ENCODE measurements around the gene IL5. TPM values are rescaled to one million over a fixed set of nuclear protein-coding genes. Genes with fewer than 3 reads are reported as not detected.
A peak's percentile ranks its signal among the peaks of the same experiment; 100 is the strongest.

Gene IL5
- total and polyA plus RNA-seq, 4 donors, result not detected

DNA sequence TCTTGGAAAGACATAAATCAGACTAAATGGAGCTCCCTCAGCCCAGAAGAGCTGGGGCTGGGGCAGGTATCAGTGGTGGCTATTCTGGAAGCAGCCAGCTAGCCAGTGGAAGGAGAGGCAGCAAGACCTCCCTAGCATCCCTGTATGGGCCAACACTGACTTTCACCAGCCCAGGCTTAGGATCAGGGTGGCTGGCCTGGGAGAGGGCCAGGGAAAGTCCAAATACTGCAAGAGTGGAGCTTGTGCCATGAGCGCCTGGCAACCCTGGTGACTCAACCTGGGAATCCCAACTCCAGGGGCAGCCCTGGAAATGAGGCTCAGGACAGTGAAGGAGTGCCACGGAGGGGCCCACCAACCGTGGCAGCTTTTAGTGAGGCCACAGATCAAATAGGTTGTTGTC, 45.2 kb downstream of the IL5 start:
- no peak overlapping the region for H3K9ac ChIP-seq (ENCODE audit: low read depth in 1 of 2, low read length in 2 of 2)
- 37% methylated on average over 3 of the region's 3 CpGs for WGBS
- no peak for TF ChIP-seq GABPA (IDR thresholded peaks at IDR 0.05 in 1 of 2, conservative IDR thresholded peaks at IDR 0.05 in 1 of 2)
- no peak for TF ChIP-seq EGR1 (IDR thresholded peaks at IDR 0.05; ENCODE audit: low read depth in 2 of 2)
- no peak for TF ChIP-seq TAF1 (conservative IDR thresholded peaks at IDR 0.05)
- TF ChIP-seq, protein P1, sequence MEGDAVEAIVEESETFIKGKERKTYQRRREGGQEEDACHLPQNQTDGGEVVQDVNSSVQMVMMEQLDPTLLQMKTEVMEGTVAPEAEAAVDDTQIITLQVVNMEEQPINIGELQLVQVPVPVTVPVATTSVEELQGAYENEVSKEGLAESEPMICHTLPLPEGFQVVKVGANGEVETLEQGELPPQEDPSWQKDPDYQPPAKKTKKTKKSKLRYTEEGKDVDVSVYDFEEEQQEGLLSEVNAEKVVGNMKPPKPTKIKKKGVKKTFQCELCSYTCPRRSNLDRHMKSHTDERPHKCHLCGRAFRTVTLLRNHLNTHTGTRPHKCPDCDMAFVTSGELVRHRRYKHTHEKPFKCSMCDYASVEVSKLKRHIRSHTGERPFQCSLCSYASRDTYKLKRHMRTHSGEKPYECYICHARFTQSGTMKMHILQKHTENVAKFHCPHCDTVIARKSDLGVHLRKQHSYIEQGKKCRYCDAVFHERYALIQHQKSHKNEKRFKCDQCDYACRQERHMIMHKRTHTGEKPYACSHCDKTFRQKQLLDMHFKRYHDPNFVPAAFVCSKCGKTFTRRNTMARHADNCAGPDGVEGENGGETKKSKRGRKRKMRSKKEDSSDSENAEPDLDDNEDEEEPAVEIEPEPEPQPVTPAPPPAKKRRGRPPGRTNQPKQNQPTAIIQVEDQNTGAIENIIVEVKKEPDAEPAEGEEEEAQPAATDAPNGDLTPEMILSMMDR (IDR thresholded peaks at IDR 0.05; ENCODE audit: low read depth, low read length, missing input control), result no peak
- TF ChIP-seq, protein P2, sequence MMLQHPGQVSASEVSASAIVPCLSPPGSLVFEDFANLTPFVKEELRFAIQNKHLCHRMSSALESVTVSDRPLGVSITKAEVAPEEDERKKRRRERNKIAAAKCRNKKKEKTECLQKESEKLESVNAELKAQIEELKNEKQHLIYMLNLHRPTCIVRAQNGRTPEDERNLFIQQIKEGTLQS (IDR thresholded peaks at IDR 0.05), result peak; percentile 86
- no peak for TF ChIP-seq YY1 (IDR thresholded peaks at IDR 0.05)
- TF ChIP-seq, protein P3, sequence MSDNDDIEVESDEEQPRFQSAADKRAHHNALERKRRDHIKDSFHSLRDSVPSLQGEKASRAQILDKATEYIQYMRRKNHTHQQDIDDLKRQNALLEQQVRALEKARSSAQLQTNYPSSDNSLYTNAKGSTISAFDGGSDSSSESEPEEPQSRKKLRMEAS (IDR thresholded peaks at IDR 0.05), result peak; percentile 56
- peak; percentile 62 to 71 for TF ChIP-seq HNF4A (conservative IDR thresholded peaks at IDR 0.05)
- peak; percentile 42 for TF ChIP-seq SP1 (IDR thresholded peaks at IDR 0.05)
- no peak for TF ChIP-seq FOXA1 (IDR thresholded peaks at IDR 0.05)
- no peak for TF ChIP-seq HNF4G (IDR thresholded peaks at IDR 0.05)
- TF ChIP-seq, protein P4, sequence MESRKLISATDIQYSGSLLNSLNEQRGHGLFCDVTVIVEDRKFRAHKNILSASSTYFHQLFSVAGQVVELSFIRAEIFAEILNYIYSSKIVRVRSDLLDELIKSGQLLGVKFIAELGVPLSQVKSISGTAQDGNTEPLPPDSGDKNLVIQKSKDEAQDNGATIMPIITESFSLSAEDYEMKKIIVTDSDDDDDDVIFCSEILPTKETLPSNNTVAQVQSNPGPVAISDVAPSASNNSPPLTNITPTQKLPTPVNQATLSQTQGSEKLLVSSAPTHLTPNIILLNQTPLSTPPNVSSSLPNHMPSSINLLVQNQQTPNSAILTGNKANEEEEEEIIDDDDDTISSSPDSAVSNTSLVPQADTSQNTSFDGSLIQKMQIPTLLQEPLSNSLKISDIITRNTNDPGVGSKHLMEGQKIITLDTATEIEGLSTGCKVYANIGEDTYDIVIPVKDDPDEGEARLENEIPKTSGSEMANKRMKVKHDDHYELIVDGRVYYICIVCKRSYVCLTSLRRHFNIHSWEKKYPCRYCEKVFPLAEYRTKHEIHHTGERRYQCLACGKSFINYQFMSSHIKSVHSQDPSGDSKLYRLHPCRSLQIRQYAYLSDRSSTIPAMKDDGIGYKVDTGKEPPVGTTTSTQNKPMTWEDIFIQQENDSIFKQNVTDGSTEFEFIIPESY (IDR thresholded peaks at IDR 0.05), result no peak
- TF ChIP-seq NR2F2 (IDR thresholded peaks at IDR 0.05), result no peak
- TF ChIP-seq RAD21 (IDR thresholded peaks at IDR 0.05), result peak in 1 of 2 donors; percentile 47
- TF ChIP-seq JUND (IDR thresholded peaks at IDR 0.05), result peak; percentile 33 to 79
- peak in 1 of 2 donors; percentile 50 for TF ChIP-seq RXRA (IDR thresholded peaks at IDR 0.05)
- TF ChIP-seq, protein P5, sequence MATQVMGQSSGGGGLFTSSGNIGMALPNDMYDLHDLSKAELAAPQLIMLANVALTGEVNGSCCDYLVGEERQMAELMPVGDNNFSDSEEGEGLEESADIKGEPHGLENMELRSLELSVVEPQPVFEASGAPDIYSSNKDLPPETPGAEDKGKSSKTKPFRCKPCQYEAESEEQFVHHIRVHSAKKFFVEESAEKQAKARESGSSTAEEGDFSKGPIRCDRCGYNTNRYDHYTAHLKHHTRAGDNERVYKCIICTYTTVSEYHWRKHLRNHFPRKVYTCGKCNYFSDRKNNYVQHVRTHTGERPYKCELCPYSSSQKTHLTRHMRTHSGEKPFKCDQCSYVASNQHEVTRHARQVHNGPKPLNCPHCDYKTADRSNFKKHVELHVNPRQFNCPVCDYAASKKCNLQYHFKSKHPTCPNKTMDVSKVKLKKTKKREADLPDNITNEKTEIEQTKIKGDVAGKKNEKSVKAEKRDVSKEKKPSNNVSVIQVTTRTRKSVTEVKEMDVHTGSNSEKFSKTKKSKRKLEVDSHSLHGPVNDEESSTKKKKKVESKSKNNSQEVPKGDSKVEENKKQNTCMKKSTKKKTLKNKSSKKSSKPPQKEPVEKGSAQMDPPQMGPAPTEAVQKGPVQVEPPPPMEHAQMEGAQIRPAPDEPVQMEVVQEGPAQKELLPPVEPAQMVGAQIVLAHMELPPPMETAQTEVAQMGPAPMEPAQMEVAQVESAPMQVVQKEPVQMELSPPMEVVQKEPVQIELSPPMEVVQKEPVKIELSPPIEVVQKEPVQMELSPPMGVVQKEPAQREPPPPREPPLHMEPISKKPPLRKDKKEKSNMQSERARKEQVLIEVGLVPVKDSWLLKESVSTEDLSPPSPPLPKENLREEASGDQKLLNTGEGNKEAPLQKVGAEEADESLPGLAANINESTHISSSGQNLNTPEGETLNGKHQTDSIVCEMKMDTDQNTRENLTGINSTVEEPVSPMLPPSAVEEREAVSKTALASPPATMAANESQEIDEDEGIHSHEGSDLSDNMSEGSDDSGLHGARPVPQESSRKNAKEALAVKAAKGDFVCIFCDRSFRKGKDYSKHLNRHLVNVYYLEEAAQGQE (IDR thresholded peaks at IDR 0.05), result peak; percentile 26
- TF ChIP-seq FOXA2 (IDR thresholded peaks at IDR 0.05), result no peak
- no peaks in the 10 kb centered on the region for H3K36me3 ChIP-seq (ENCODE audit: control insufficient read depth in 4 of 4, insufficient read depth in 3 of 4, low read depth in 1 of 4, low read length in 3 of 4)
- H3K4me1 ChIP-seq (ENCODE audit: control insufficient read depth in 4 of 4, insufficient read depth in 4 of 4, low read length in 3 of 4), result peaks cover 28 to 81% (median 67%) of the 10 kb centered on the region in 4 donors
- H3K4me3 ChIP-seq (ENCODE audit: low read depth in 1 of 3, low read length in 3 of 3), result no peak overlapping the region
- no peak for DNase-seq (ENCODE audit: low spot score)
- no peaks in the 10 kb centered on the region for H3K9me3 ChIP-seq (ENCODE audit: control insufficient read depth in 4 of 4, low read length in 3 of 4)
- H3K27ac ChIP-seq (ENCODE audit: low read depth in 1 of 2, low read length in 2 of 2), result peak overlapping the region; percentile 96 to 97
- H3K27me3 ChIP-seq (ENCODE audit: control insufficient read depth in 4 of 4, insufficient read depth in 4 of 4, low read length in 3 of 4), result no peaks in the 10 kb centered on the region
